ENCODE results near the gene NDRG4. TPM values are rescaled to one million over a fixed set of nuclear protein-coding genes. Genes with fewer than 3 reads are reported as not detected.
A peak's percentile ranks its signal among the peaks of the same experiment; 100 is the strongest.

NDRG4 gene
- total and polyA plus RNA-seq, 2 of the 13 experiments (the other 11 are each of a cell fraction or from before 2014, with no cell fraction given), result 1.7 to 2.7 TPM

GRCh38 chr16:58516768-58517107 lies 16.8 kb downstream of the NDRG4 start:
- peak overlapping the region in 2 of 3 experiments; percentile 50 to 80; a peak in 3 of 6 replicates for H3K4me3 ChIP-seq (replicated peaks in 1 of 3; ENCODE audit: insufficient read depth in 1 of 3, low read depth in 2 of 3, low read length in 3 of 3)
- no peaks in the 10 kb centered on the region for H3K9me3 ChIP-seq (ENCODE audit: low read length)
- over 99% methylated on average over 4 of the region's 4 CpGs for WGBS (ENCODE audit: low lambda C conversion rate)
- ATAC-seq (no peak), FAIRE-seq (no peak), DNase-seq (ENCODE audit: low spot score) (no peak)
- H3K4me2 ChIP-seq (ENCODE audit: low read depth, low read length), result peak overlapping the region; percentile 86
- peaks cover 32% of the 10 kb centered on the region for H3K4me1 ChIP-seq (ENCODE audit: insufficient read depth, low read length)
- H3K36me3 ChIP-seq (replicated peaks in 1 of 2; ENCODE audit: control insufficient read depth in 1 of 2, insufficient read depth in 2 of 2, low read length in 2 of 2), result peaks cover 20 to 49% of the 10 kb centered on the region in 2 experiments
- H3K9ac ChIP-seq (ENCODE audit: insufficient read depth, low read depth, low read length), result peak overlapping the region; percentile 76; the same call in 1 of the 2 replicates
- no peak overlapping the region for H3K27ac ChIP-seq (ENCODE audit: extremely low read length, insufficient read depth, low read length)
- H2AFZ ChIP-seq (ENCODE audit: low read length), result no peak overlapping the region
- POLR2A ChIA-PET, result interaction anchor here (0.7 to 1.8 kb wide), 3 partner anchors 11 to 168 kb away, joined by 3 to 4 read pairs (median 3); partner anchors contain the start of gene SLC38A7
- peaks cover 5% of the 10 kb centered on the region for H3K79me2 ChIP-seq (ENCODE audit: insufficient read depth, low read length)
- CTCF ChIA-PET (ENCODE audit: low intra/inter-chr PET ratio, low total read pairs), result no interaction called here
- in situ Hi-C loops (cut with HindIII; ENCODE audit: extremely low pct_ligation_motif_present, low pct_unique_long_range_greater_than_20kb) (loop anchor here (10.0 kb wide), 1 partner anchor 118 kb away; no protein-coding TSS in a partner anchor), intact Hi-C loops (cut with micrococcal nuclease; ENCODE audit: unreplicated experiment) (loop anchor here (10.0 kb wide), 1 partner anchor 48 kb away; no protein-coding TSS in a partner anchor)
- no peaks in the 10 kb centered on the region for H3K27me3 ChIP-seq (ENCODE audit: control insufficient read depth in 1 of 2, insufficient read depth in 2 of 2, low read length in 2 of 2)
- peaks cover 12% of the 10 kb centered on the region for H4K20me1 ChIP-seq (ENCODE audit: insufficient read depth, low read length)
- BruUV-seq (replicated peaks), result no TSS peak
- TF ChIP-seq RBM22 (optimal IDR thresholded peaks at IDR 0.05; ENCODE audit: low read length) (peak; percentile 68), POLR2AphosphoS5 (IDR thresholded peaks at IDR 0.05; ENCODE audit: low read depth, low read length) (peak; percentile 37; the same call in 1 of the 2 replicates), SMAD1 (CRISPR knock-in tag; IDR thresholded peaks at IDR 0.05; ENCODE audit: borderline replicate concordance, low read depth) (no peak), POLR2AphosphoS2 (IDR thresholded peaks at IDR 0.05; ENCODE audit: low read depth, low read length) (0 out of 2 replicates have a peak, but pooled peaks have one; percentile 18), ZNF567 (CRISPR knock-in tag; IDR thresholded peaks at IDR 0.05; ENCODE audit: borderline replicate concordance) (no peak), ELK4 (CRISPR knock-in tag; IDR thresholded peaks at IDR 0.05; ENCODE audit: borderline replicate concordance) (no peak)
